GM12878 (cell line): ENCODE results near the gene LRBA. TPM values are rescaled to one million over a fixed set of nuclear protein-coding genes. Genes with fewer than 3 reads are reported as not detected.

ENCODE experiments used
- ATAC-seq: fragments of 200-7000 bp; cut with Tn5 transposase; 3 replicates; pipeline ENCODE4 v1.9.1; 2020; ENCODE audit warnings: mild to moderate bottlenecking, moderate library complexity
- BruUV-seq: library from RNA; stranded (reverse); fragments of 400-500 nt; replicated peaks from 2 replicates; lab custom pipeline; 2021; lab: Mats Ljungman, UMichigan
- CTCF ChIA-PET: fragments of 300-600 bp; sonication (Branson Sonifier 250); formaldehyde crosslinking; extraction: SDS; loops from one replicate; lab custom pipeline; 2021; ENCODE audit warnings: inconsistent platforms; lab: Yijun Ruan, JAX
- POLR2A ChIA-PET: fragments of 350-600 bp; formaldehyde crosslinking; extraction: SDS; loops from one replicate; lab custom pipeline; 2021; ENCODE audit warnings: inconsistent platforms; lab: Charles Lee
- RAD21 ChIA-PET: fragments of 300-600 bp; sonication (Branson Sonifier 250); formaldehyde crosslinking; loops from one replicate; lab custom pipeline; 2023; ENCODE audit warnings: antibody characterized with exemption; ENCODE audit not compliant: unreplicated experiment; lab: Charles Lee
- SMC1A ChIA-PET: fragments of 300-600 bp; sonication (Branson Sonifier 250); formaldehyde crosslinking; loops from one replicate; lab custom pipeline; 2023; ENCODE audit not compliant: unreplicated experiment, uncharacterized antibody; lab: Charles Lee
- DNase-seq: peaks from one replicate; pipeline ENCODE4 v3.0.0-alpha.2; 2011; ENCODE audit warnings: low read depth, low spot score
- FAIRE-seq: peaks from 3 replicates; lab custom pipeline; 2011; peaks lifted over from hg19 to GRCh38; lab: Jason Lieb, UNC
- H2AFZ ChIP-seq: 2 replicates; pipeline ENCODE4 v1.6.0; 2011; ENCODE audit warnings: low read depth, low read length, control low read depth; ENCODE audit not compliant: control insufficient read depth
- H3K27ac ChIP-seq: 2 replicates; pipeline ENCODE4 v1.5.1; 2011; ENCODE audit warnings: control low read depth; ENCODE audit not compliant: control insufficient read depth, insufficient read depth
- H3K27me3 ChIP-seq, 2 experiments: replicated peaks in 1 of 2; 2 replicates each; pipeline versions ENCODE4 v1.6.0 to v1.6.1; 2011; ENCODE audit warnings: low read length in 1 of 2; ENCODE audit not compliant: control insufficient read depth in 2 of 2, insufficient read depth in 2 of 2
- H3K36me3 ChIP-seq, 2 experiments: 2 replicates each; pipeline ENCODE4 v1.5.1; 2011; ENCODE audit warnings: low read length in 1 of 2; ENCODE audit not compliant: control insufficient read depth in 2 of 2, insufficient read depth in 2 of 2
- H3K4me1 ChIP-seq: 2 replicates; pipeline ENCODE4 v1.6.1; 2011; ENCODE audit warnings: mild to moderate bottlenecking, low read length, moderate library complexity, mixed read lengths; ENCODE audit not compliant: control insufficient read depth, insufficient read depth
- H3K4me2 ChIP-seq: 2 replicates; pipeline ENCODE4 v1.6.0; 2011; ENCODE audit warnings: control low read depth; ENCODE audit not compliant: control insufficient read depth, insufficient read depth
- H3K4me3 ChIP-seq: fragments of 200-600 bp; sonication (generic); 2 replicates; pipeline ENCODE4 v1.5.1; 2016
- H3K79me2 ChIP-seq: 2 replicates; pipeline ENCODE4 v1.6.0; 2011; ENCODE audit warnings: low read length; ENCODE audit not compliant: control insufficient read depth, insufficient read depth
- H3K9ac ChIP-seq: 2 replicates; pipeline ENCODE4 v1.8.0; 2011; ENCODE audit warnings: low read length, control low read depth, mixed read lengths; ENCODE audit not compliant: control insufficient read depth, insufficient read depth
- H3K9me3 ChIP-seq: replicated peaks from 3 replicates; pipeline ENCODE4 v1.5.1; 2011; ENCODE audit warnings: mild to moderate bottlenecking, low read length; ENCODE audit not compliant: control insufficient read depth, insufficient read depth
- H4K20me1 ChIP-seq: 2 replicates; pipeline ENCODE4 v1.6.0; 2011; ENCODE audit not compliant: control insufficient read depth, insufficient read depth
- BCL11A ChIP-seq: IDR thresholded peaks from 2 replicates; pipeline ENCODE4 v1.6.1; 2011; ENCODE audit warnings: low read depth, low read length
- CBX5 ChIP-seq: sonication (generic); IDR thresholded peaks from 2 replicates; pipeline ENCODE4 v1.6.1; 2016; ENCODE audit warnings: low read depth, moderate library complexity, mild to moderate bottlenecking, inconsistent platforms
- IRF4 ChIP-seq: IDR thresholded peaks from 2 replicates; pipeline ENCODE4 v1.6.1; 2011; ENCODE audit warnings: low read depth, low read length
- KDM1A ChIP-seq: fragments of 200-600 bp; sonication (generic); IDR thresholded peaks from 2 replicates; pipeline ENCODE4 v1.6.1; 2016; ENCODE audit warnings: borderline replicate concordance
- NFIC ChIP-seq: IDR thresholded peaks from 2 replicates; pipeline ENCODE4 v1.6.1; 2012; ENCODE audit warnings: low read depth, mild to moderate bottlenecking, inconsistent platforms, low read length, moderate library complexity
- RFX5 ChIP-seq: IDR thresholded peaks from 2 replicates; pipeline ENCODE4 v1.6.1; 2011; ENCODE audit warnings: low read depth, low read length, improper control_type of control experiment
- RUNX3 ChIP-seq: IDR thresholded peaks from 2 replicates; pipeline ENCODE4 v1.6.1; 2012; ENCODE audit warnings: low read length, inconsistent platforms
- whole genome bisulfite sequencing: methylation state at CpG from one replicate; pipeline ENCODE4 v1.1.6; 2016; ENCODE audit warnings: low lambda C conversion rate; ENCODE audit not compliant: insufficient replicate concordance, insufficient coverage; ENCODE audit errors: missing lambda C conversion rate; 5-methylcytosine and 5-hydroxymethylcytosine counted together
- in situ Hi-C: fragments of 300-500 bp; cut with MboI; formaldehyde crosslinking; loops from 9 replicates; pipeline ENCODE4 v1.14.3; 2018; ENCODE audit warnings: mixed read lengths
- intact Hi-C: fragments of 100-400 bp; cut with micrococcal nuclease; formaldehyde crosslinking; loops from one replicate; pipeline ENCODE4 v1.14.2; 2022; ENCODE audit not compliant: unreplicated experiment
- polyA plus RNA-seq, 11 experiments: library from polyadenylated mRNA; depleted of rRNA in 4 of 11; unstranded in 6 of 11; stranded (reverse) in 5 of 11; fragments of >200 nt; fragmentation: Nextera tagmentation in 4 of 11; fragmentation: Illumina TruSeq in 1 of 11; extraction: Ambion mirVana in 4 of 11; extraction: Trizol in 1 of 11; gene quantifications; 1 replicate in 1 of 11; 2 replicates in 10 of 11; pipeline versions ENCODE4 v1.2.1 to v1.2.3, GENCODE V29; 2011 to 2016; ENCODE audit warnings: inconsistent platforms in 2 of 11, missing spikeins in 2 of 11, low read depth in 1 of 11
- total RNA-seq, 4 experiments: library from RNA; depleted of rRNA in 3 of 4; stranded (reverse); fragments of >200 nt in 3 of 4; fragmentation: Illumina TruSeq in 1 of 4; extraction: Trizol in 1 of 4; gene quantifications; 2 replicates each; pipeline versions ENCODE4 v1.2.1 to v1.2.3, GENCODE V29; 2013 to 2021
- TF ChIP-seq, protein P1 (sequence below): fragments of 150-350 bp; IDR thresholded peaks from 2 replicates; pipeline ENCODE4 v1.6.1; 2016; ENCODE audit warnings: low read depth, low read length
- TF ChIP-seq, protein P2 (sequence below): IDR thresholded peaks from 2 replicates; pipeline ENCODE4 v1.6.1; 2011; ENCODE audit warnings: low read depth, low read length, improper control_type of control experiment, borderline replicate concordance
- TF ChIP-seq, protein P3 (sequence below), 3 experiments: IDR thresholded peaks in 2 of 3; conservative IDR thresholded peaks in 1 of 3; 2 replicates each; pipeline ENCODE4 v1.5.1; 2011; ENCODE audit warnings: low read depth in 3 of 3, low read length in 3 of 3, mild to moderate bottlenecking in 3 of 3, control low read depth in 2 of 3, moderate library complexity in 2 of 3, inconsistent platforms in 1 of 3, mixed read lengths in 1 of 3; ENCODE audit not compliant: control insufficient read depth in 2 of 3, insufficient read depth in 1 of 3; ENCODE audit errors: extremely low read depth in 1 of 3
- TF ChIP-seq, protein P4 (sequence below): fragments of 450-650 bp; IDR thresholded peaks from 2 replicates; pipeline ENCODE4 v1.6.1; 2017; ENCODE audit warnings: mild to moderate bottlenecking, moderate library complexity

Gene LRBA
- total and polyA plus RNA-seq, 10 of the 15 experiments (the other 5 are each of a cell fraction or from before 2014, with no cell fraction given) = 20.3 to 93.4 (median 55.0) TPM

DNA sequence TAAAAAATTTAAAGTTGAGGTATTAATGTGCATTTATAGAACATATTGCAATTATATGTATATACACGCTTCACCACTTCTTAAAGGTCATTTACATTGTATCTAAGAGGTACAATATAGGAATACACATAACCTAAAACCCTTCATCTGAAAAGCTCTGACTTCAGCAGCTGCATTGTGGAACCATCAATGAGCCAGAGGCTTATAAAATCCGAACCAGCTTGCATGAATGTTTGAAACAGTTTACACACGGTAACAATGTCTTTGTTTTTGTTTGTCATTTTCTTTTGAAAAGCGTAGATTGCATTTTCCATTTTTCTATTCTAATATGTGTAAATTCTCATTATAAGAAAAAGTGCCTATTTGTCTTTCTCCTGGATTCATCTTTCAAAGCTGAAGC is 715.3 kb downstream of the LRBA start (continued):
- TF ChIP-seq BCL11A (no peak), KDM1A (no peak), NFIC (no peak), RFX5 (no peak), RUNX3 (no peak)
- TF ChIP-seq, protein P1, sequence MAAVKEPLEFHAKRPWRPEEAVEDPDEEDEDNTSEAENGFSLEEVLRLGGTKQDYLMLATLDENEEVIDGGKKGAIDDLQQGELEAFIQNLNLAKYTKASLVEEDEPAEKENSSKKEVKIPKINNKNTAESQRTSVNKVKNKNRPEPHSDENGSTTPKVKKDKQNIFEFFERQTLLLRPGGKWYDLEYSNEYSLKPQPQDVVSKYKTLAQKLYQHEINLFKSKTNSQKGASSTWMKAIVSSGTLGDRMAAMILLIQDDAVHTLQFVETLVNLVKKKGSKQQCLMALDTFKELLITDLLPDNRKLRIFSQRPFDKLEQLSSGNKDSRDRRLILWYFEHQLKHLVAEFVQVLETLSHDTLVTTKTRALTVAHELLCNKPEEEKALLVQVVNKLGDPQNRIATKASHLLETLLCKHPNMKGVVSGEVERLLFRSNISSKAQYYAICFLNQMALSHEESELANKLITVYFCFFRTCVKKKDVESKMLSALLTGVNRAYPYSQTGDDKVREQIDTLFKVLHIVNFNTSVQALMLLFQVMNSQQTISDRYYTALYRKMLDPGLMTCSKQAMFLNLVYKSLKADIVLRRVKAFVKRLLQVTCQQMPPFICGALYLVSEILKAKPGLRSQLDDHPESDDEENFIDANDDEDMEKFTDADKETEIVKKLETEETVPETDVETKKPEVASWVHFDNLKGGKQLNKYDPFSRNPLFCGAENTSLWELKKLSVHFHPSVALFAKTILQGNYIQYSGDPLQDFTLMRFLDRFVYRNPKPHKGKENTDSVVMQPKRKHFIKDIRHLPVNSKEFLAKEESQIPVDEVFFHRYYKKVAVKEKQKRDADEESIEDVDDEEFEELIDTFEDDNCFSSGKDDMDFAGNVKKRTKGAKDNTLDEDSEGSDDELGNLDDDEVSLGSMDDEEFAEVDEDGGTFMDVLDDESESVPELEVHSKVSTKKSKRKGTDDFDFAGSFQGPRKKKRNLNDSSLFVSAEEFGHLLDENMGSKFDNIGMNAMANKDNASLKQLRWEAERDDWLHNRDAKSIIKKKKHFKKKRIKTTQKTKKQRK = no peak
- TF ChIP-seq, protein P2, sequence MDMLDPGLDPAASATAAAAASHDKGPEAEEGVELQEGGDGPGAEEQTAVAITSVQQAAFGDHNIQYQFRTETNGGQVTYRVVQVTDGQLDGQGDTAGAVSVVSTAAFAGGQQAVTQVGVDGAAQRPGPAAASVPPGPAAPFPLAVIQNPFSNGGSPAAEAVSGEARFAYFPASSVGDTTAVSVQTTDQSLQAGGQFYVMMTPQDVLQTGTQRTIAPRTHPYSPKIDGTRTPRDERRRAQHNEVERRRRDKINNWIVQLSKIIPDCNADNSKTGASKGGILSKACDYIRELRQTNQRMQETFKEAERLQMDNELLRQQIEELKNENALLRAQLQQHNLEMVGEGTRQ = no peak

DNA sequence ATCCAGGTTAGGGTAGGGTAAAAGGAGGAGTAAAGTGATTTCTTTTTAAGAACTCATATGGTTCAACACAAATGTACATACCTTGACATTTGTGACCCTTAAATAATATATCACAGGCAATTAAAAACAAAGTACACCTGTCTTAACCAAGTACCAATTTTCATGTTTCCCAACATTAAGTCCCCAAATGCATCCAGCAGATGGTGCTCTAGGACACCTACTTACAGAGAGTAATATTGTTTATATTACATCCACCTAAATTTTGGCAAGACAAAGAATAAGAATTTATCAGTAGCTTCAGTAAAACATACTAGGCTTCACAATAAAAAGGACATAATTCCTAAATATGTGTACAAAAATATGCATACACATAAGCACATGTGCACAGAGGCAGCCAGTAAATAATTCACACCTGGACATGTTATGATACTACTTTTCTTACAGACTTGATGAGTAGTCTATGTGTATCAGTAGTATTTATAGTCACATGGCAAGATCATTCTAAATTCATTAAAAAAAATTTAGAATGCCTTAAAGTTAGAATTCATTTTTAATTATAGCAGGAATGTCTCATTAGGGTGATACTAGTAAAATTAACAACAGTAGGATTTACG is 717.1 kb downstream of the LRBA start:
- ChIA-PET POLR2A (interaction anchor here (0.7 kb wide), 1 partner anchor 79 kb away, joined by 3 read pairs; no protein-coding TSS in a partner anchor), CTCF (interaction anchor here (0.6 to 9.5 kb wide), 20 partner anchors 9 to 674 kb away, joined by 3 to 107 read pairs (median 4); no protein-coding TSS in a partner anchor), SMC1A (interaction anchor here (0.7 to 4.3 kb wide), 6 partner anchors 11 to 601 kb away, joined by 3 to 47 read pairs (median 5); no protein-coding TSS in a partner anchor), RAD21 (interaction anchor here (0.7 to 1.6 kb wide), 4 partner anchors 296 to 571 kb away, joined by 3 to 16 read pairs (median 4); no protein-coding TSS in a partner anchor)
- intact Hi-C loops (loop anchor here (1.0 to 10.0 kb wide), 2 partner anchors 297 to 569 kb away; no protein-coding TSS in a partner anchor), in situ Hi-C loops (loop anchor here (5.0 kb wide), 1 partner anchor 574 kb away; no protein-coding TSS in a partner anchor)
- Histone ChIP-seq H4K20me1 (no peaks in the 10 kb centered on the region), H3K4me1 (no peaks in the 10 kb centered on the region), H3K27me3 (no peaks in the 10 kb centered on the region), H3K4me2 (no peak overlapping the region), H3K9me3 (no peaks in the 10 kb centered on the region), H2AFZ (no peak overlapping the region), H3K79me2 (no peaks in the 10 kb centered on the region), H3K4me3 (no peak overlapping the region), H3K36me3 (no peaks in the 10 kb centered on the region), H3K27ac (no peak overlapping the region), H3K9ac (no peak overlapping the region)
- ATAC-seq (peak; percentile 75), FAIRE-seq (peak; percentile 64), DNase-seq (peak; percentile 8)
- no TSS peak for BruUV-seq
- WGBS = 96% methylated on average over 1 of the region's 1 CpG
- TF ChIP-seq IRF4 = no peak
- TF ChIP-seq, protein P3, sequence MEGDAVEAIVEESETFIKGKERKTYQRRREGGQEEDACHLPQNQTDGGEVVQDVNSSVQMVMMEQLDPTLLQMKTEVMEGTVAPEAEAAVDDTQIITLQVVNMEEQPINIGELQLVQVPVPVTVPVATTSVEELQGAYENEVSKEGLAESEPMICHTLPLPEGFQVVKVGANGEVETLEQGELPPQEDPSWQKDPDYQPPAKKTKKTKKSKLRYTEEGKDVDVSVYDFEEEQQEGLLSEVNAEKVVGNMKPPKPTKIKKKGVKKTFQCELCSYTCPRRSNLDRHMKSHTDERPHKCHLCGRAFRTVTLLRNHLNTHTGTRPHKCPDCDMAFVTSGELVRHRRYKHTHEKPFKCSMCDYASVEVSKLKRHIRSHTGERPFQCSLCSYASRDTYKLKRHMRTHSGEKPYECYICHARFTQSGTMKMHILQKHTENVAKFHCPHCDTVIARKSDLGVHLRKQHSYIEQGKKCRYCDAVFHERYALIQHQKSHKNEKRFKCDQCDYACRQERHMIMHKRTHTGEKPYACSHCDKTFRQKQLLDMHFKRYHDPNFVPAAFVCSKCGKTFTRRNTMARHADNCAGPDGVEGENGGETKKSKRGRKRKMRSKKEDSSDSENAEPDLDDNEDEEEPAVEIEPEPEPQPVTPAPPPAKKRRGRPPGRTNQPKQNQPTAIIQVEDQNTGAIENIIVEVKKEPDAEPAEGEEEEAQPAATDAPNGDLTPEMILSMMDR (IDR thresholded peaks at IDR 0.05 in 2 of 3, conservative IDR thresholded peaks at IDR 0.05 in 1 of 3; ENCODE audit: control insufficient read depth in 2 of 3, extremely low read depth in 1 of 3, insufficient read depth in 1 of 3, low read depth in 3 of 3, low read length in 3 of 3) = peak; percentile 49 to 64 (median 54)
- TF ChIP-seq, protein P4, sequence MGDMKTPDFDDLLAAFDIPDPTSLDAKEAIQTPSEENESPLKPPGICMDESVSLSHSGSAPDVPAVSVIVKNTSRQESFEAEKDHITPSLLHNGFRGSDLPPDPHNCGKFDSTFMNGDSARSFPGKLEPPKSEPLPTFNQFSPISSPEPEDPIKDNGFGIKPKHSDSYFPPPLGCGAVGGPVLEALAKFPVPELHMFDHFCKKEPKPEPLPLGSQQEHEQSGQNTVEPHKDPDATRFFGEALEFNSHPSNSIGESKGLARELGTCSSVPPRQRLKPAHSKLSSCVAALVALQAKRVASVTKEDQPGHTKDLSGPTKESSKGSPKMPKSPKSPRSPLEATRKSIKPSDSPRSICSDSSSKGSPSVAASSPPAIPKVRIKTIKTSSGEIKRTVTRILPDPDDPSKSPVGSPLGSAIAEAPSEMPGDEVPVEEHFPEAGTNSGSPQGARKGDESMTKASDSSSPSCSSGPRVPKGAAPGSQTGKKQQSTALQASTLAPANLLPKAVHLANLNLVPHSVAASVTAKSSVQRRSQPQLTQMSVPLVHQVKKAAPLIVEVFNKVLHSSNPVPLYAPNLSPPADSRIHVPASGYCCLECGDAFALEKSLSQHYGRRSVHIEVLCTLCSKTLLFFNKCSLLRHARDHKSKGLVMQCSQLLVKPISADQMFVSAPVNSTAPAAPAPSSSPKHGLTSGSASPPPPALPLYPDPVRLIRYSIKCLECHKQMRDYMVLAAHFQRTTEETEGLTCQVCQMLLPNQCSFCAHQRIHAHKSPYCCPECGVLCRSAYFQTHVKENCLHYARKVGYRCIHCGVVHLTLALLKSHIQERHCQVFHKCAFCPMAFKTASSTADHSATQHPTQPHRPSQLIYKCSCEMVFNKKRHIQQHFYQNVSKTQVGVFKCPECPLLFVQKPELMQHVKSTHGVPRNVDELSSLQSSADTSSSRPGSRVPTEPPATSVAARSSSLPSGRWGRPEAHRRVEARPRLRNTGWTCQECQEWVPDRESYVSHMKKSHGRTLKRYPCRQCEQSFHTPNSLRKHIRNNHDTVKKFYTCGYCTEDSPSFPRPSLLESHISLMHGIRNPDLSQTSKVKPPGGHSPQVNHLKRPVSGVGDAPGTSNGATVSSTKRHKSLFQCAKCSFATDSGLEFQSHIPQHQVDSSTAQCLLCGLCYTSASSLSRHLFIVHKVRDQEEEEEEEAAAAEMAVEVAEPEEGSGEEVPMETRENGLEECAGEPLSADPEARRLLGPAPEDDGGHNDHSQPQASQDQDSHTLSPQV = no peak
- TF ChIP-seq CBX5 = no peak
